ENCODE measurements around the gene NT5DC4. TPM values are rescaled to one million over a fixed set of nuclear protein-coding genes. Genes with fewer than 3 reads are reported as not detected.
"Not testable (repeated sequence)": the region's sequence is repeated elsewhere in the genome, so short reads cannot be mapped to it uniquely, and the experiment has no call there.

NT5DC4 gene
- total RNA-seq, 2 donors from 2014 or later = not detected

GRCh38 chr2:112714836-112715631 is 5.8 kb upstream of the NT5DC4 start:
- Mint-ChIP-seq H3K27me3 (ENCODE audit: insufficient read depth) (peaks cover 3% of the 10 kb centered on the region), H3K4me1 (peaks cover 2% of the 10 kb centered on the region), H3K36me3 (ENCODE audit: low read depth) (no peaks in the 10 kb centered on the region), H3K9me3 (no peaks in the 10 kb centered on the region), H3K27ac (no peak overlapping the region), H3K4me3 (no peak overlapping the region)
- no peak for TF ChIP-seq CTCF (conservative IDR thresholded peaks at IDR 0.05)
- DNase-seq = no peak
- Histone ChIP-seq H3K27me3 (ENCODE audit: control insufficient read depth, insufficient read depth, low read length, poor library complexity, severe bottlenecking) (no peaks in the 10 kb centered on the region), H3K9ac (ENCODE audit: extremely low read depth, low read length, poor library complexity, severe bottlenecking) (no peak overlapping the region), H3K36me3 (ENCODE audit: control insufficient read depth, insufficient read depth, low read length) (no peaks in the 10 kb centered on the region), H3K4me1 (ENCODE audit: control insufficient read depth, insufficient read depth, low read length) (no peaks in the 10 kb centered on the region), H3K9me3 (ENCODE audit: control insufficient read depth, low read length) (no peaks in the 10 kb centered on the region), H3K4me3 (ENCODE audit: low read length) (no peak overlapping the region), H3K27ac (ENCODE audit: low read depth, low read length) (no peak overlapping the region)
- WGBS, 2 experiments (ENCODE audit: insufficient coverage in 1 of 2, insufficient read length in 1 of 2) = 86 to 92% methylated on average over 3 to 7 of the region's 7 CpGs

- H3K27ac ChIP-seq (ENCODE audit: low read depth, low read length); H3K4me3 Mint-ChIP-seq; H3K27me3 ChIP-seq (ENCODE audit: control insufficient read depth, insufficient read depth, low read length, poor library complexity, severe bottlenecking); H3K4me3 ChIP-seq (ENCODE audit: low read length); H3K36me3 Mint-ChIP-seq (ENCODE audit: low read depth); H3K4me1 Mint-ChIP-seq; H3K9me3 Mint-ChIP-seq; H3K27me3 Mint-ChIP-seq (ENCODE audit: insufficient read depth); H3K27ac Mint-ChIP-seq; H3K9ac ChIP-seq (ENCODE audit: extremely low read depth, low read length, poor library complexity, severe bottlenecking); DNase-seq; H3K9me3 ChIP-seq (ENCODE audit: control insufficient read depth, low read length); H3K4me1 ChIP-seq (ENCODE audit: control insufficient read depth, insufficient read depth, low read length); H3K36me3 ChIP-seq (ENCODE audit: control insufficient read depth, insufficient read depth, low read length): not testable (repeated sequence)
- no CpG with 5 or more reads among the region's 1 CpG for WGBS, 2 experiments (ENCODE audit: insufficient coverage in 1 of 2, insufficient read length in 1 of 2)
Measured at GRCh38 chr2:112716094-112716493, 4.7 kb upstream of the NT5DC4 start.

- H3K9me3 Mint-ChIP-seq; H3K4me3 ChIP-seq (ENCODE audit: low read length); H3K4me3 Mint-ChIP-seq; DNase-seq; H3K27me3 Mint-ChIP-seq (ENCODE audit: insufficient read depth); H3K36me3 ChIP-seq (ENCODE audit: control insufficient read depth, insufficient read depth, low read length); H3K27me3 ChIP-seq (ENCODE audit: control insufficient read depth, insufficient read depth, low read length, poor library complexity, severe bottlenecking); H3K4me1 Mint-ChIP-seq; H3K27ac ChIP-seq (ENCODE audit: low read depth, low read length); H3K36me3 Mint-ChIP-seq (ENCODE audit: low read depth); H3K9me3 ChIP-seq (ENCODE audit: control insufficient read depth, low read length); H3K9ac ChIP-seq (ENCODE audit: extremely low read depth, low read length, poor library complexity, severe bottlenecking); H3K4me1 ChIP-seq (ENCODE audit: control insufficient read depth, insufficient read depth, low read length); H3K27ac Mint-ChIP-seq: not testable (repeated sequence)
- 96% methylated on average over 3 of the region's 5 CpGs; no CpG with 5 or more reads in 1 of the 2 experiments for WGBS, 2 experiments (ENCODE audit: insufficient coverage in 1 of 2, insufficient read length in 1 of 2)
Measured at GRCh38 chr2:112716826-112717352, 3.9 kb upstream of the NT5DC4 start.

- Histone ChIP-seq H3K9me3 (ENCODE audit: control insufficient read depth, low read length) (no peaks in the 10 kb centered on the region), H3K27me3 (ENCODE audit: control insufficient read depth, insufficient read depth, low read length, poor library complexity, severe bottlenecking) (no peaks in the 10 kb centered on the region), H3K27ac (ENCODE audit: low read depth, low read length) (no peak overlapping the region), H3K4me1 (ENCODE audit: control insufficient read depth, insufficient read depth, low read length) (no peaks in the 10 kb centered on the region), H3K4me3 (ENCODE audit: low read length) (no peak overlapping the region), H3K9ac (ENCODE audit: extremely low read depth, low read length, poor library complexity, severe bottlenecking) (no peak overlapping the region), H3K36me3 (ENCODE audit: control insufficient read depth, insufficient read depth, low read length) (no peaks in the 10 kb centered on the region)
- H3K9me3 Mint-ChIP-seq = no peaks in the 10 kb centered on the region
- H3K4me1 Mint-ChIP-seq = no peaks in the 10 kb centered on the region
- no peak overlapping the region for H3K27ac Mint-ChIP-seq
- TF ChIP-seq CTCF (conservative IDR thresholded peaks at IDR 0.05) = no peak
- DNase-seq = no peak
- H3K36me3 Mint-ChIP-seq (ENCODE audit: low read depth) = no peaks in the 10 kb centered on the region
- no peak overlapping the region for H3K4me3 Mint-ChIP-seq
- no peaks in the 10 kb centered on the region for H3K27me3 Mint-ChIP-seq (ENCODE audit: insufficient read depth)
- WGBS, 2 experiments (ENCODE audit: insufficient coverage in 1 of 2, insufficient read length in 1 of 2) = 88 to 93% methylated on average over 9 to 12 of the region's 12 CpGs
Measured at GRCh38 chr2:112718863-112719370, 1.9 kb upstream of the NT5DC4 start.
